SJCRH30 (cell line): ENCODE data around the gene CDK5RAP2. TPM values are rescaled to one million over a fixed set of nuclear protein-coding genes. Genes with fewer than 3 reads are reported as not detected.

ENCODE experiments used
- DNase-seq, 2 experiments: peaks; one replicate each; pipeline ENCODE4 v3.0.0-alpha.2; 2015 to 2020
- H3K27ac ChIP-seq: fragments of 250-450 bp; sonication (Bioruptor Pico); 2 replicates; pipeline ENCODE4 v1.5.1; 2020; ENCODE audit warnings: mild to moderate bottlenecking, moderate library complexity
- H3K27me3 ChIP-seq: fragments of 250-450 bp; sonication (Bioruptor Pico); 2 replicates; pipeline ENCODE4 v1.5.1; 2020; ENCODE audit warnings: mild to moderate bottlenecking, moderate library complexity
- H3K36me3 ChIP-seq: fragments of 250-450 bp; sonication (Bioruptor Pico); 2 replicates; pipeline ENCODE4 v1.5.1; 2020; ENCODE audit warnings: mild to moderate bottlenecking, moderate library complexity
- H3K4me1 ChIP-seq: fragments of 250-450 bp; sonication (Bioruptor Pico); 2 replicates; pipeline ENCODE4 v1.5.1; 2020; ENCODE audit warnings: mild to moderate bottlenecking, moderate library complexity
- H3K4me3 ChIP-seq: fragments of 250-450 bp; sonication (Bioruptor Pico); 2 replicates; pipeline ENCODE4 v1.5.1; 2020; ENCODE audit warnings: mild to moderate bottlenecking, moderate library complexity
- H3K9me3 ChIP-seq: fragments of 250-450 bp; sonication (Bioruptor Pico); replicated peaks from 2 replicates; pipeline ENCODE4 v1.5.1; 2020; ENCODE audit warnings: mild to moderate bottlenecking, moderate library complexity
- total RNA-seq: library from RNA; depleted of rRNA; stranded (reverse); fragments of >200 nt; shearing (Covaris generic); gene quantifications from 2 replicates; pipeline ENCODE4 v1.2.3, GENCODE V29; 2014

Gene CDK5RAP2
- total RNA-seq, 1 experiment from 2014 or later = 75.9 TPM

DNA sequence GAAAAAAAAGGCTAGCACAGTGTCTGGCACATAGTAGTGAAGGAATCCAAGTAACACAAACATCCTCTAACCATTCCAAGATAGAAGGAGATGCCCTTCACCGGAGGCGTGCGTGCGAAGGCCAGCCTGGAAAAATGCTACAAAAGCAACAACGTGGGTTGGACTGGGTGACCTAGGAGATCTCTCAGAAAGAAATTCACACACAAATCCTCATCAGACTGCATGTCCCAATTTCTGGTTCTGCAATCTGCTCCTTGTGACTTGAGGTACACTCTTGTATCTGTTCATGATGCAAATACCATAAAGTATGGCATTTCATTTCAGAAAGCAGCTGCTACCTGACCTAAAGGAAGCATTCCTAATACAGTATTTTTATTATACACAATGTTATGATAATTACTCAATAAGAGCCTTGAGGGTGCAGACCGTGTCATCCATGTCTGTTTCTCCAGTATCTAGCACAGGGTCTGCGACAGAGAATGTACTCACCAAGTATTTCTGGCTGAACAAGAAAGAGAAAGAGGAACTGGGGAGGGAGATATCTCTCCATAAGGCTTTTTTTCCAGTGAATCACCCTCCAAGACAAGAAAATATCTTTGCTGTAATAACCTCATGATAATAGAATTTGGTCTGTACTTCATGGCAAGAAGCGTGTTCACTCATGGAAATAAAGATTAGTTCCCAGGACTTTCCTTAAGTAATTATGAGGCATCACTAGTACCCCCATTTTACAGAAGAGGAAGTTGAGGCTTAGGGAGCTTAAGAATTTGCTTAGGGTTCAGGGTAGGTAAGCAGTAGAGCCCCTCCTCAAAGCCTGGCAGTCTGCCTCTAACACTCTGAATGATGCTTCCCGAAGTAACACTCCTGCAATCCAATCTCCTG is 138.3 kb downstream of the CDK5RAP2 start:
- H3K9me3 ChIP-seq = no peaks in the 10 kb centered on the region
- DNase-seq = no peak
- H3K27ac ChIP-seq = no peak overlapping the region
- H3K27me3 ChIP-seq = no peaks in the 10 kb centered on the region
- H3K4me1 ChIP-seq = no peaks in the 10 kb centered on the region
- H3K36me3 ChIP-seq = peaks cover 75% of the 10 kb centered on the region
- no peak overlapping the region for H3K4me3 ChIP-seq

DNA sequence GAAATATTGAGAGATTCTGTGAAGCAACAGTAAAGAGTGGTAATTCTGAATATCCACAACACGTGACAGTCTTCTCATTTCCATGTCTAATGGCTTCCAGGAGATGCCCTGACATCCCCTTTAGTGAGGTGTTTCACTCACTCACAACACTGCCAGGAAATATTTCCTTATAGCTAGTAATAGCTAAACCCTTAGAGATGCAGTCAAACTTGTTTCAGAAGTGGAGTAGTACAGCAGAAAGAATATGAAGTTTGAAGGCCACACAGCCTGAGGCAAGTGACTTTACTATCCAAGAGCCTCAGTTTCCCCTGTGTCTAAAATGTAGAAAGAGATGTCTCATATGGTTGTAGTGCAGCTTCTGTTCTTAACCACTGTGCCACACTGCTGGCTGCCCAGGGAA is 139.2 kb downstream of the CDK5RAP2 start:
- peaks cover 72% of the 10 kb centered on the region for H3K36me3 ChIP-seq
- no peaks in the 10 kb centered on the region for H3K9me3 ChIP-seq
- H3K27ac ChIP-seq = no peak overlapping the region

DNA sequence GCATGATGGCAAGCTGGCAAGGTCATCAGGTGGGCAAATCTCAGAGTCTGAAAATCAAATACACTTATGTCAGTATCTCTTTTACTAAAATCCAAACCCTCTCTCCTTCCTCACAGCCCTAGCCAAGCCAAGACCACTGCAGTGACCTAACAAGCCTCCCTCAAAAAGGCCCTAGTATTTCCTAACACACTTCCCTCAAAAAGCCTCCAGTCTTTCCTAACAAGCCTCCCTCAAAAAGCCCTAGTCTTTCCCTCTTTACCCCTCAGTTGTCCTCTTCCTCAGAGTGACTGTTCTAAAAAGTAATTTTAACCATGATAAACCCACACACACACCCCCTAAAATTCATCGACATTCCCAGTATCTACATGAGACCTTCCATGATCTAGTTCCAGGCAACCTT is 140.0 kb downstream of the CDK5RAP2 start:
- Histone ChIP-seq H3K36me3 (peaks cover 72% of the 10 kb centered on the region), H3K4me1 (no peaks in the 10 kb centered on the region), H3K9me3 (no peaks in the 10 kb centered on the region), H3K27me3 (no peaks in the 10 kb centered on the region), H3K4me3 (no peak overlapping the region), H3K27ac (no peak overlapping the region)
- no peak for DNase-seq

More for the DNA sequence above, 139.2 kb downstream of the CDK5RAP2 start:
- DNase-seq = no peak
- Histone ChIP-seq H3K4me3 (no peak overlapping the region), H3K4me1 (no peaks in the 10 kb centered on the region), H3K27me3 (no peaks in the 10 kb centered on the region)

DNA sequence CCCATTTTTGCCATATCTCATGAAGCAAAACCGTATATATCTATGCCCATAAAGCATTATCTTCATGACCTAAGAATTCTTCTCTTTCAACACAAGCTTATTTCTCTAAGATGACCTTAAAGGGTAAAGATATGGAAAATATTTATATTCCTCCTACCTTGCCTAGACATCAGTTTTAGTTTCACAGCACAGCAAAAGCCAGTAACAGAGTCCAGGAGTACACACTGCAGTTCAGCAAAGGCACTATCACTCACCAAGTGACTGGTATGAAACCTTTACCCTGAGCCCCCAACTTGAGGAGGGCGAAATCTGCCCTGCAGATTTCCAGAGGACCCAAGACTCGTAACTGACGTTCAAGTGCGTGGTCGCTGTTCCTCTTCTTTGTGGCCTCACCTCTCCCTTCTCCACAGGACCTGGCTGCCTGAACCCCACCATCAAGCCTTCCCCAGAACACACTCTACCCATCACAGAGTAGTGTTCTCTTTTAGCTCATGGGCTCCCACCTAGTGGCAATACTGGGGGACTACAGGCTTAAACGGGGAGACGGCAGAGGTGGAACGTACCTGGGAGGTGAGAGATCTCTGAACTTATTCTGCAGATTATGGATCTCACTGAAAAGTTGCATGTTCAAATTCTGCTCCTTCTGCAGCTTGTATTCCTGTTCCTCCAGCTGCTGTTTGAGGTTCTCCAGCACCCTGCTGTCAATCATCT is 141.0 kb downstream of the CDK5RAP2 start:
- H3K27ac ChIP-seq = no peak overlapping the region
- H3K27me3 ChIP-seq = no peaks in the 10 kb centered on the region
- peak in 1 of 2 experiments; percentile 41 for DNase-seq
- no peaks in the 10 kb centered on the region for H3K9me3 ChIP-seq
- no peak overlapping the region for H3K4me3 ChIP-seq
- H3K36me3 ChIP-seq = peaks cover 70% of the 10 kb centered on the region
- H3K4me1 ChIP-seq = no peaks in the 10 kb centered on the region

DNA sequence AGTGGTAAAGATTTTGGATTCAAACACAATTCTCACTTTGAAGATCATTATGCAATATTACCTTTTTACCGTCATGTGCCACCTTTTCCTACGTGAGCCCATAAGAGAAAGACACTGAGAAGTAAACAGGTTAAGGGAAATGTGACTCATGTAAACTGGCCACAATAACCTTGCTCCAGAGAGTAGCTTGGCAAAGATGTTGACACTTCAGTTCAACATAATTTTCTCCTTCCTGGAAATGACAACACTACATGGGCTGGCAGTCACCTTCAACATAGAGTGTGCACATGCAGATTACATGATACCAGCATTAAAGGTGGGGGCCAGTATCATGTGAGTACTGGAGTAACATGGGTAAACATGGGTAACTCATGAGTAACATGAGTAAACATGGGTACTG is 141.9 kb downstream of the CDK5RAP2 start:
- H3K36me3 ChIP-seq = peaks cover 69% of the 10 kb centered on the region
- H3K27me3 ChIP-seq = no peaks in the 10 kb centered on the region
- H3K4me1 ChIP-seq = no peaks in the 10 kb centered on the region
- no peak for DNase-seq
- H3K27ac ChIP-seq = no peak overlapping the region
- no peaks in the 10 kb centered on the region; the same call in 1 of the 2 replicates for H3K9me3 ChIP-seq
- H3K4me3 ChIP-seq = no peak overlapping the region

DNA sequence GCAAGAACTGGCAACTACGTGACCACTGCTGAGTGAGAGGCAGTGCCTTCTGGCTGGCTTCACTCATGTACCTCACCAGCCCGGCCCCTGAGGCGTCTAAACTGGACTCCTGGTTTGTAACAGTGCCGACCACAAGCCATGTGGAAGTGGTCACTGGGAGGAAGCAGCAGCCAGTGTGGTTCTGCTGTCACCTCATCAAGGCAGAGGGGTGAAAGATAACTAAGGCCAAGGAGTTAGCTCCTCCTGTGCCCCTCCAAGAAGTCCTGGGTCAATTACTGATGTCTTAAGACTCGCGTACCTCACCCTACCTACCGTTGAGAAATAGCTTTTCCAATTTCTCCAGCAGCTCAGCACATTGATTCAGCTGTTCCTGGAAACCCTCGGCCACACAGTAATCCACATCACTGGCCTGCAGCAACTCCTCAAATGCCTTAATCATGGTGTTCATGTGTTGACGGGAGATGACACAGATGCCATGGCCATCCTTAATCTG is 142.9 kb downstream of the CDK5RAP2 start:
- Histone ChIP-seq H3K27ac (no peak overlapping the region), H3K36me3 (peaks cover 64% of the 10 kb centered on the region), H3K4me1 (no peaks in the 10 kb centered on the region), H3K4me3 (no peak overlapping the region), H3K9me3 (no peaks in the 10 kb centered on the region; the same call in 1 of the 2 replicates), H3K27me3 (no peaks in the 10 kb centered on the region)
- peak in 1 of 2 experiments; percentile 16 for DNase-seq

DNA sequence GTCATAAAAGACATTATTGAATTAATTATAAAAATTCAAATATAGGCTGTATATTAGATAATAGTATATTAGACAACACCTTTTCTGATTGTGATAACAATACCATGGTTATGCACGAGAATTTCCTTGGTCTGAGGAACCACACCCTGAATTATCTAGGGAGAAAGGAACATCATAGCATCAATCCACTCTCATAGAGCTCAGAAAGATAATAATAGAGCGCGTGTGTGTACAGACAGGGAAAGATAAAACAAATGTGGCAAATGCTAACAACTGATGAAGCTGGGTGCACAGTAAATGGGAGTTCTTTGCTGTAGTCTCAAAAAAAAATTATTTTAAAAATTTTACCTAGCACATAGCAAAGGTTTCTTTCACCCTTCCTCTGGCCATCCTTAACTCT is 143.5 kb downstream of the CDK5RAP2 start:
- no peak for DNase-seq
- Histone ChIP-seq H3K27ac (no peak overlapping the region), H3K27me3 (no peaks in the 10 kb centered on the region), H3K36me3 (peaks cover 64% of the 10 kb centered on the region), H3K9me3 (no peaks in the 10 kb centered on the region; the same call in 1 of the 2 replicates), H3K4me1 (no peaks in the 10 kb centered on the region), H3K4me3 (no peak overlapping the region)

DNA sequence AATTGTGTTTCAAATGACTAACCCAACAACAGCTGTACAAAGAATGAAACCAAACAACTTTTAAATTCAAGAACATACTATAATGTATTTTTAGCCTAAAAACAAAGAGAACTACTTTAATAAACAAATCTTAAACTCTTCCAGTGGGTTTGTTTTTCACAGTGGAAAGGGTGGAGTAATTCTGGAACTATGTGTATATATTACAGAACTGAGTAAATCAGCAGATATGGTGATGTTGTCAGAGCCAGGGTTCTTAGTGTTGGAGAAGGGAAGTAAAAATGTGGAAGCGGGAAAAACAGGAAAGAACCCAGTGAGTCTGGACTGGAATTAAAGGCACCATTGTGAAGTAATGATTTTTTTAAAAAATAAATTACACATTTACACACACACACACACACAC is 144.9 kb downstream of the CDK5RAP2 start:
- no peaks in the 10 kb centered on the region; the same call in 1 of the 2 replicates for H3K9me3 ChIP-seq
- no peak for DNase-seq
- peaks cover 60% of the 10 kb centered on the region for H3K36me3 ChIP-seq
- no peaks in the 10 kb centered on the region for H3K4me1 ChIP-seq
- H3K27ac ChIP-seq = no peak overlapping the region
- no peak overlapping the region for H3K4me3 ChIP-seq
- H3K27me3 ChIP-seq = no peaks in the 10 kb centered on the region

DNA sequence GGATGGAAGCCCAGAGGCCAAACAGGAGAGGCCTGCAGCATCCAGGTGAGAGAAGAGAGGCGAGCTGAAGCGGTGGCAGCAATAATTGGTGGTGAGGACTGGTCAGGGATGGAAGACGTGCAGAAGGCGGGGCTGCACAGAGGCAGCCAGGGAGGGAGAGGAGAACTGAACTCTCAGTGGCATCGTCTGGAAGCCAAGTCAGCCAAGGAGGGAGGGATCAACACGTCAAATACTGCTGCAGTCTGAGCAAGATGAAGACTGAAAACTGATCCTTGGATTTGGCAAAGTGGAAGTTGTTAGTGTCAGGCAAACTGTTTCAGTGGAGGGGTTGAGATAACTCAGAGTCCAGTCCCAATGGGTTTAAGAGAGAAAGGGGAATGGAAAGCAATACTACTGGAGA is 145.4 kb downstream of the CDK5RAP2 start:
- H3K27me3 ChIP-seq = no peaks in the 10 kb centered on the region
- no peak overlapping the region for H3K4me3 ChIP-seq
- peaks cover 61% of the 10 kb centered on the region for H3K36me3 ChIP-seq
- DNase-seq = no peak
- no peaks in the 10 kb centered on the region for H3K4me1 ChIP-seq
- H3K27ac ChIP-seq = no peak overlapping the region
- peaks cover 2% of the 10 kb centered on the region for H3K9me3 ChIP-seq

DNA sequence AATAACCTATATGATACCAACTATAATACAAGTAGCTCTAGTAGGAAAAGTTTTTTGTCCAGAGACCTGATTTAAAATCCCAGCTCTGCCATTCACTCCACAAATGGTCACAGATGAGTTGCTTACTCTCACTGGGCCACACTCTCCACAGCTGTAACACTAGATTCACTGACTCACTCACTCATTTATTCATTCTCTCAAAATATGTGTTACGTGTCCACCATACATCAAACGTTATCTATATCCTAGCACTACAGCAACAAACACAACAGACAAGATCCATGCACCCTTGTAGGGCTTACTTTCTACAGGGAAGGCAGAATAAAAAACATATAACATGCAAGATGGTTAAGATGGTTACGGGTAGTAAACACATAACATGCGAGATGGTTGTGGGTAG is 146.3 kb downstream of the CDK5RAP2 start:
- H3K27ac ChIP-seq = no peak overlapping the region
- DNase-seq = no peak
- H3K4me1 ChIP-seq = no peaks in the 10 kb centered on the region
- H3K36me3 ChIP-seq = peaks cover 54% of the 10 kb centered on the region
- H3K4me3 ChIP-seq = no peak overlapping the region
- H3K27me3 ChIP-seq = no peaks in the 10 kb centered on the region
- H3K9me3 ChIP-seq = peaks cover 4% of the 10 kb centered on the region

DNA sequence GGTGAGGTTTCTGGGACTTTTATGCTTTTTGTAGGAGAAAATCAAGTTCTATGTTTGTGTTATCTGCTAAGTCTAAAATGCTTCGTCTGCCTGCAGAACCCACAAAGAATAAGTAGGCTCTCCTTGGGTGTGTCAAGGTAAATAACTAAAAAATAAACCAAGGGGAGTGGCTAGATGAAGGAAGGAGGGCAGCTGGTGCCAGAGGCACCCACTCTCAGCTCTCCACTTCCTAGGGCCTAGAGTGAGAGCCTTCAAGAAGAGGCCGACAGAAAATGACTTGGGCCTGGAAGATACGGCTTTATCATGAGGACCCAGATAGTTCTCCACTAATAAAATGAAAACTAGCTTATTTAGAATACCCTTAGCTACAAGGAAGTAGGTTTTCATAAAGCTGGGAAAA is 147.4 kb downstream of the CDK5RAP2 start:
- no peaks in the 10 kb centered on the region for H3K27me3 ChIP-seq
- H3K9me3 ChIP-seq = peaks cover 4% of the 10 kb centered on the region
- no peaks in the 10 kb centered on the region for H3K4me1 ChIP-seq
- H3K4me3 ChIP-seq = no peak overlapping the region
- peaks cover 44% of the 10 kb centered on the region for H3K36me3 ChIP-seq
- H3K27ac ChIP-seq = no peak overlapping the region
- no peak for DNase-seq

DNA sequence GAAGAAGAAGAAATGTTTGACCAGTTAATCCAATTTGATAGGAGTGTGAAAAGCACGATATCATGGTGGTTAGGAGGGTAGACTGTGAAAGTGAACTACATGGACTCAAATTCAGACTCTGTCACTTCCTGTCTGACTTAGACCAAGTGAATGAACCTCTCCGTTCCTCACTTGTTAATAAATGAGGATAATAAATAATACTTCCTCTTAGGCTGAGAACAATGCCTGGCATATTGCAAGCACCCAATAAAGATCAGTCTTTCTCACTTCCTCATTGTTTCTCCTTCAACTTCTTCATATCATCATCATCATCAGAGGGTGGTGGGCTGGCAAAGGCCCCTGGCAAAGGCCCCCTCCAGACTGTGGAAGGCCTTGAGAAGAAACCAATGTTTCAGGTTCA is 148.7 kb downstream of the CDK5RAP2 start:
- no peaks in the 10 kb centered on the region for H3K27me3 ChIP-seq
- peaks cover 4% of the 10 kb centered on the region for H3K9me3 ChIP-seq
- H3K36me3 ChIP-seq = peaks cover 47% of the 10 kb centered on the region
- no peaks in the 10 kb centered on the region for H3K4me1 ChIP-seq
- no peak overlapping the region for H3K27ac ChIP-seq
- no peak for DNase-seq
- no peak overlapping the region for H3K4me3 ChIP-seq

DNA sequence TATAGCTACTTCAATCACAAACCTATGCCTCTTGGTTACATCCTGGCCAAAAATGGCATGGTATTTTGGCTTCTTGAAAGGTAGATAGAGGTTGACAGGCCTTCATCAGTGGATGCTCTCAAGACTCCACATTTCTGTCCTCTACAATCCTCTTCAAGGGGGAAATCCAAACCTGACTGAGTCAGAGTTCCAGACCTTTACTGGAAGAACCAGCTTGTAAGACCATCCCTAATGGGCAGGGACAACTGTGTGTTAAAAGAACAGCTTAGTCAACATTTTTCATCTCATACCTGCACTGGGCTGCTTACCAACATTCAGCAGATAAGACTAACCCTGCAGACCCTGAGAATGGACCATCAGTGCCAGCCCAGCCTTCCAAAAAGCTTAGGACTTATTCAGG is 155.7 kb downstream of the CDK5RAP2 start:
- H3K36me3 ChIP-seq = peaks cover 44% of the 10 kb centered on the region
- H3K9me3 ChIP-seq = no peaks in the 10 kb centered on the region
- no peak overlapping the region for H3K27ac ChIP-seq
- no peak overlapping the region for H3K4me3 ChIP-seq
- DNase-seq = no peak
- H3K4me1 ChIP-seq = no peaks in the 10 kb centered on the region
- H3K27me3 ChIP-seq = no peaks in the 10 kb centered on the region

DNA sequence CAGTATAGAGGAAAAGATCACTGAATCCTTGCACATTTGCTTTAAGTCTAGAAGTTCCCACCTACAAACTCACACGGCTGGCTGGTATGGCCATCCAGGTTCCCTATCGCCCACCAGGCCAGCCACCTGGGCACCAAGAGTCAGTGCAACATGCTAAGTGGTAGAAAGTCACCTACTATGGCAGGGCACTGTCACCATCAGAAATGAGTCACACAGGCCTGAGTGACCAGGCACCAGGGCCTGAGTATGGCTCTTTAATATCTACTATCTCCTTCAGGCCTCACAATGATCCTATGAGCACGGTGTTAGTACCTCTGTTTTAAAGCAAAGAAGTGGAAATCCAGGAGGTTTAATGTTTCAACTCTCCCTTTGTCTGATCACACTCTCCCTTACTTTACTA is 156.2 kb downstream of the CDK5RAP2 start:
- peaks cover 49% of the 10 kb centered on the region for H3K36me3 ChIP-seq
- no peak overlapping the region for H3K27ac ChIP-seq
- H3K4me1 ChIP-seq = no peaks in the 10 kb centered on the region
- no peak for DNase-seq
- no peak overlapping the region for H3K4me3 ChIP-seq
- H3K9me3 ChIP-seq = no peaks in the 10 kb centered on the region
- H3K27me3 ChIP-seq = no peaks in the 10 kb centered on the region

DNA sequence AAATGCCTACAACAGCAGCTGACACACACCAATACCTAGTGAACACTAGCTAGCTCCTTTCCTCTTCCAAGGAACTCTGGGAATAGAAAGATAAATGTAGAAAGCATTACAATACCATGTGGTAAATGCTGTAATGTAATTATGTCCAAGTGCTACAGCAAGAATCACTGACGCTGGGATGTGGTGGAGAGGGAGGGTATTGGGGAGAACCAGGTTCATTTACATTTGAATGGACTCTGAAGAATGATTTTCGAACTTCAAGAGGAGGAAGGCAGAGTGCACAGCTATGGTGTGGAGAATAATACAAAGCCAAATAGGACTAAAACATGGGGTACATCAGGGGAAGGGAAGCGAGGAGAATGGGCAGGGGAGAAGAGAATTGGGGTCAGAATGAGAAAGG is 158.0 kb downstream of the CDK5RAP2 start:
- no peaks in the 10 kb centered on the region for H3K9me3 ChIP-seq
- DNase-seq = no peak
- no peaks in the 10 kb centered on the region for H3K27me3 ChIP-seq
- no peaks in the 10 kb centered on the region for H3K4me1 ChIP-seq
- H3K27ac ChIP-seq = no peak overlapping the region
- H3K4me3 ChIP-seq = no peak overlapping the region
- peaks cover 51% of the 10 kb centered on the region for H3K36me3 ChIP-seq
